Measurements from ENCODE around the gene TMEM208.

TMEM208 gene

DNA sequence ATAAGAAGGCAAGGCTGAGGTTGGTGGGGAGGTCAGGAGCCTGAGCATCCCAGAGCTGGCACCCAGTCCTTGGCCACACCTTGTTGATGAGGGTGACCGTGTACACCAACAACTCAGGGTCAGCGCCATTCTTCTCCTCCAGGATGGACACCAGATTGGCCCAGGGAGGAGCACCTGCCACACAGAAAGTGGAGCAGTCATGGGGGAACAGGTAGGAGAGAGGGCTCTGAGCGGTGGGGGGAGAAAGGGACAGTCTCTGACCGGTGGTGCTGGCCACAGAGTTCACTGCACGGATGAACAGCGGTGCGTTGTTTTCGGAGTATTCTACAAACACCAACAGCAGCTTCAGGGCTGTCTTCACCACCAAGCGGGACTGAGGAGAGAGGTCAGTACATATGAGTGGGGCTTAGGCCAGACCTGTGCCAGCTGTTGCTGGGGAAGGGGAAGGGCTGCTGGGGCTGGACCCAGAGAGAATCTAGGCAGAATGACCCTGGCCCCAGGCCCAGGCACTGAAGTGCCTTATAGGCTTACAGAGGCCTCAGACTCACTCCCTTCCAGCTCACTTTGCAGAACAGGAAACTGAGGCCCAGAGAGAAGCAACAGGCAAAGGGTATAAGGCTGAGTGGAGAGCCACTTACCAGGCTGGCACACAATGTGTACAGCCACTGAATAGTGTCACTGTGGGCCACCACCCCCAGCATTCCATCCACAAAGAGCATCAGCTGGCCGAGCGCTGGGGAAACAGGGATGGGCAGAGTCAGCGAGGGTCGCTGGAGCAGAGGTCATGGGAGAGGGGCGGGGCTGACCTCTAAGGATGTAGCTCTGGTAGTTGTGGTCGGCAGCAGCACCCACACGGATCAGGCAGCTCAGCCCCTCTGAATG, 10.7 kb downstream of the TMEM208 start:
- DNase-seq = no peak

- DNase-seq = no peak
Measured at GRCh38 chr16:67238278-67238575, 11.3 kb downstream of the TMEM208 start.

- DNase-seq = no peak
Measured at GRCh38 chr16:67238806-67239470, 12.0 kb downstream of the TMEM208 start.

DNA sequence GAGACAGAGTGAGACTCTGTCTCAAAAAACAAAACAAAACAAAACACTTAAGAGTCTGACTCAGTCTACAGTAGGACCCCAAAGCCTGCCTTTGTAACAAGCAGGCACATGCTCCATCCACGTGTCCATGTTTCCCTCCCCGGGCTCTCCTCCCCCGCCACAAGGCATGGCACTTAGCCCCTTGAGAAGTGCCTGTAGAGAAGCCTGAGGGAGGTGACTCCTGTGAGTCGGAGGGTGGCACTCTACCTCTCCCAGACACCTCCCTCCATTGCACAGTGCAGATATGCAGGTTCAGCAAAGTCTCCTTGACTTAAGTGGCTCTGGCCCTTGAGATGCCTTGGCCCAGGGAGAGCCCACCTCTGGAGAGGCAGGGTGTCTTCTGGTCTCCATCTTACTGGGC, 13.6 kb downstream of the TMEM208 start:
- DNase-seq = no peak

- peak; percentile 45 to 82 for DNase-seq
Measured at GRCh38 chr16:67241008-67241900, 14.3 kb downstream of the TMEM208 start.

- DNase-seq = peak in 1 of 2 donors; percentile 17
Measured at GRCh38 chr16:67242138-67242730, 15.3 kb downstream of the TMEM208 start.

DNA sequence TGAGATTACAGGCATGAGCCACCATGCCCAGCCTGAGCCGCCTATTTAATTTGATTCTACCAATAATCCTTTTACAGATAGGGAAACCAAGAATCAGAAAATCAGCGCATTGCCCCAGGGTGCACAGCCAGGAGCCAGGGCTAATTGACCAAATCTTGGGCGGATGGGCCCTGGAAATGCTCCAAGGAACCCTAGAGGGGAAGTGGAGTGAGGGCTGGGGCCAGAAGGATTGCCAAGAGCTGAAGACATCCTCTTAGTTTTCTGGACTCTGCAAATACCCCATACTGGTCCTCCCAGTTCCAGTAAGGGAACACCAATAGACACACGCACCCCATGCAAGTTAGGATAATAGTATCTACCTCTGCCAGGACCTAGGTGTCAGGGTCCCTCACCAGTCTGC, 16.6 kb downstream of the TMEM208 start:
- DNase-seq = peak; percentile 76 to 79

GRCh38 chr16:67244387-67245185, 17.7 kb downstream of the TMEM208 start:
- DNase-seq = peak; percentile 97 to 98

DNA sequence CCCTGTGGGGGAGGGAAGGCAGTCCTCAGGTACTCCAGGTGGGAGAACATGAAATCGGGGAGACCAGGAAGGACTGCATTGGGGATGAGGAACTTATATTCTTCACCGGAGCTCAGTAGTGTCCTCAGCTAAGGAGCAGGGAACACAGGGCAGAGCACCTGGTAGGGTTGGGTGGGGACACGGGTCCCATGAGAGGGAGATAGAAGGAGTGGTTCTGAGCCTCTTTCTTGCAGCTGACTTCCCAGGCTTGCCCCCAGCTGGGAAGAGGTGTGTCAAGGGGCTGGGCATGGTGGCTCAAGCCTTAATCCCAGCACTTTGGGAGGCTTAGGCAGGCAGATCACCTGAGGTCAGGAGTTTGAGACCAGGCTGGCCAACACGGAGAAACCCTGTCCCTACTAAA, 18.3 kb downstream of the TMEM208 start:
- no peak for DNase-seq

- no peak for DNase-seq
Measured at GRCh38 chr16:67245674-67246080, 18.7 kb downstream of the TMEM208 start.

GRCh38 chr16:67246081-67246755, 19.3 kb downstream of the TMEM208 start:
- DNase-seq = peak; percentile 63 to 81

DNA sequence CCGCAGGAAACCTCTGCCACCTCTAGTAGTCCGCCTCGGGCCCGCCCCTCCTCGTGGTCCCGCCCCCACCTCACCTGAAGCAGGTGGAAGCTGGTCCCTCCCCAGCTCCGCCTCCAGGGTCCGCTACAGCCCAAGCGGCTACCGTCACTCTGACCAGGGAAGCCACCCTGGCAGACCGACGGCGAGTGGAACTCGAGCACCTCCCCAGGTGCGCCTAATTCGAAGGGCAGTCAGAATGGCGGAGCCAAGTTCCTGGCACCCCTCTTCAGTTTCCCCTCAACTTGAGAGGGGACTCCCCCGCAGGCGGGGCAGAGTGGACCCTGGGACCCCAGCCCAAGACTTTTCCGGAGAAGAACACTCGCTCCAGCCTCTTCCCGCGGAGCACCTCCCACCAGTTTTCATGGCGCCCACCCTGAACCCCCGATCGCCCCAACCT, 19.8 kb downstream of the TMEM208 start:
- no peak for DNase-seq

- DNase-seq = peak; percentile 96
Measured at GRCh38 chr16:67247192-67248072, 20.5 kb downstream of the TMEM208 start, which contains the start of gene FHOD1. TSS of gene FHOD1 (minus strand) at chr16:67247481. CDS start at chr16:67247410, 71 bp downstream.

GRCh38 chr16:67248073-67248400, 21.1 kb downstream of the TMEM208 start:
- no peak for DNase-seq

DNA sequence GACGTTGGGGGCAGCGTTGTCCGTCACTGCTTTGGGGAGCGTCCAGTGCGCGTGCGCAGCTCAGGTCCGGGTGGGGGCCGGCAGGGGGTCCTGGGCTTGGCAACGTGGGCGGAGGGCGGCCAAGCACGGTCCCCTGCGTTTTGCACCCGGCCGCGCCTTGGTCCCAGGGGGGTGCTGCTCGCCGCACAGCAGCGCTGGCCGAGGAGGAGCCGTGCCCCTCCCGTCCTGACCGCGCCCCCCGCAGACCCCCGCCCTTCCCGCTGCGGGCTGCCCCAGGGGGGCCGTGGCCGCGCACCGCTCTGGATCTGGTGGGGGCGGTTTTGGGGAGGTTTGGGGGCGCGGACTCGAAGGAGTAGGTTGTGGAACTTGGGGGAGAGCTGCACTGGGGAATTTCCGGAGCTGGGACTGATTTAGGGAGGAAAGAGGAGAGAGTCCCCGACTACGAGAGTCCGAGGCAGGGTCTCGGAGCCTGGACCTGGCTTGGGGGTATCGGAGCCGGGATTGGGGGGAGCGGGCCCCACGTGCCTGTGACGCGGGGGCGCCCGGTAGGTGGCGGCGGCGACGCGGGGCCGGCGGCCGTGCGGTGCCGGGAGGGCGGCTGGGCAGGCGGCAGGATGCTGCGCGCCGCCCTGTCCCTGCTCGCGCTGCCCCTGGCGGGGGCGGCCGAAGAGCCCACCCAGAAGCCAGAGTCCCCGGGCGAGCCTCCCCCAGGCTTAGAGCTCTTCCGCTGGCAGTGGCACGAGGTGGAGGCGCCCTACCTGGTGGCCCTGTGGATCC, 21.7 kb downstream of the TMEM208 start, which contains the start of gene SLC9A5:
Gene SLC9A5, plus strand, starts transcription at position 579 of the 777 bp plus-strand sequence. Its CDS starts 36 bp downstream, at position 615.
- no peak for DNase-seq

- no peak for DNase-seq
Measured at GRCh38 chr16:67249178-67250044, 22.5 kb downstream of the TMEM208 start.

GRCh38 chr16:67250045-67250327, 23.1 kb downstream of the TMEM208 start:
- DNase-seq = no peak

Data from inflammatory macrophage (primary cell).